Kidney epithelial cell (primary cell): ENCODE results near the gene SGMS1. TPM values are rescaled to one million over a fixed set of nuclear protein-coding genes. Genes with fewer than 3 reads are reported as not detected.

Experiments used
- DNase-seq: peaks from one replicate; pipeline ENCODE4 v3.0.0-alpha.2; 2010; ENCODE audit warnings: low read depth
- H3K27me3 ChIP-seq: 2 replicates; pipeline ENCODE4 v1.6.0; 2011; ENCODE audit warnings: low read length; ENCODE audit not compliant: control insufficient read depth, insufficient read depth
- H3K36me3 ChIP-seq: 2 replicates; pipeline ENCODE4 v1.5.1; 2011; ENCODE audit warnings: low read length; ENCODE audit not compliant: control insufficient read depth, insufficient read depth
- H3K4me3 ChIP-seq: 2 replicates; pipeline ENCODE4 v1.5.1; 2011; ENCODE audit warnings: low read depth, mild to moderate bottlenecking, control low read depth, low read length
- CTCF ChIP-seq: IDR thresholded peaks from 2 replicates; pipeline ENCODE4 v1.5.1; 2011; ENCODE audit warnings: mild to moderate bottlenecking, moderate library complexity, low read length, control low read depth, inconsistent platforms; ENCODE audit not compliant: insufficient read depth, poor library complexity, severe bottlenecking
- total RNA-seq: library from RNA; depleted of rRNA; stranded (reverse); fragments of >200 nt; gene quantifications from 2 replicates; pipeline ENCODE4 v1.2.3, GENCODE V29; 2015

Gene SGMS1
- total RNA-seq, 1 donor from 2014 or later, result 27.0 TPM

GRCh38 chr10:50614444-50615137 lies 9.2 kb downstream of the SGMS1 start:
- no peak for TF ChIP-seq CTCF
- H3K36me3 ChIP-seq, result no peaks in the 10 kb centered on the region
- H3K4me3 ChIP-seq, result no peak overlapping the region
- no peaks in the 10 kb centered on the region for H3K27me3 ChIP-seq
- no peak for DNase-seq

GRCh38 chr10:50613726-50614443 lies 9.9 kb downstream of the SGMS1 start:
- no peak for TF ChIP-seq CTCF
- Histone ChIP-seq H3K36me3 (no peaks in the 10 kb centered on the region), H3K4me3 (no peak overlapping the region), H3K27me3 (no peaks in the 10 kb centered on the region)
- DNase-seq, result no peak

GRCh38 chr10:50613150-50613549 lies 10.6 kb downstream of the SGMS1 start:
- no peak overlapping the region for H3K4me3 ChIP-seq
- no peak for DNase-seq
- no peak for TF ChIP-seq CTCF
- no peaks in the 10 kb centered on the region for H3K27me3 ChIP-seq
- no peaks in the 10 kb centered on the region for H3K36me3 ChIP-seq

GRCh38 chr10:50610368-50610767 lies 13.4 kb downstream of the SGMS1 start:
- no peak for TF ChIP-seq CTCF
- Histone ChIP-seq H3K27me3 (no peaks in the 10 kb centered on the region), H3K4me3 (no peak overlapping the region), H3K36me3 (no peaks in the 10 kb centered on the region)
- no peak for DNase-seq

- H3K36me3 ChIP-seq, result no peaks in the 10 kb centered on the region
- no peak for DNase-seq
- no peaks in the 10 kb centered on the region for H3K27me3 ChIP-seq
- TF ChIP-seq CTCF, result no peak
- H3K4me3 ChIP-seq, result no peak overlapping the region
These were observed 16.3 kb downstream of the SGMS1 start for GRCh38 chr10:50607356-50607925.
